GM19328 (cell line): ENCODE results near the gene UCHL5.
"Not testable (repeated sequence)": the region's sequence is repeated elsewhere in the genome, so short reads cannot be mapped to it uniquely, and the experiment has no call there.

Experiments
- ATAC-seq: cut with Tn5 transposase; IDR thresholded peaks from one replicate; pipeline ENCODE4 v1.9.1; 2021; ENCODE audit warnings: mild to moderate bottlenecking, moderate library complexity; ENCODE audit not compliant: unreplicated experiment

The UCHL5 gene

DNA sequence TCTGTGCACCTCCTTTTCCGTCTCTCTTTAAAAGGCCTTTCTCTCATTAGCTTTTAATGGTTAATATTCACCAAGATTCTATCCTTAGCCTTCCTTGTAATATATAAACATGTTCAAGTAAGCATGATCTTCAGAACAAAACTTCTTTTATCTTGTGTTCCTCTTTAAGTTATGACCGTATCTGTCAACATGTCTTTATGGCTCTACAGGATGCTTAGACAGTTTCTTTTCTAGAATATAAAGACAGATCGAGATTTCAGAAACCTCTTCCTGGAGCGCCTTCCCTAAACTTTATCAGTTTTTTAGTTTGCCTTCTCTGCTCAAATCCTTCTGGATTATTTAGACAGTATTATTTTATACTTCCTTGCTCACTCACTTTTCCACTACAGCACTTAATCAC is 7.4 kb upstream of the UCHL5 start:
- ATAC-seq = no peak

- no peak for ATAC-seq
These were observed 6.8 kb upstream of the UCHL5 start for GRCh38 chr1:193065954-193066353.

GRCh38 chr1:193062698-193063463 is 3.7 kb upstream of the UCHL5 start:
- no peak for ATAC-seq

DNA sequence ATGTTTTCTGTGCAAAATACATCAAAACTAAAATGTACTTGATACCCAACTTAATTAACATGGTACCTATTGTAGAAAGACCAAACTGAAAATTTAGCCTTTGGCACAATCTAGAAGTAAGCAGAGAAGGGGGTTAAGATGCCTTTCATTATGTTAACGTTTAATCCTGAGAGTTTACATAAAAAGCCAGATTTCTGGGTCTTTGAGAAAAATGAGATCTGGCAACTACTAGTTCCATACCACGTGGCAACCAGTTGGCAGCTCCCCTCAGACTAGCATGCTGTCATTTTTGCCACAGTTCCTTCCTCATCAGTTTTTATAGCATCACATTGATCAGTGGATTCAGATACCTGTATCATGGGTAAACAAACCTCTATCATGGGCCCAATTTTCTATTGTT is 1.8 kb upstream of the UCHL5 start:
- no peak for ATAC-seq

- ATAC-seq = no peak
These were observed 1.2 kb upstream of the UCHL5 start for GRCh38 chr1:193060406-193060805.

DNA sequence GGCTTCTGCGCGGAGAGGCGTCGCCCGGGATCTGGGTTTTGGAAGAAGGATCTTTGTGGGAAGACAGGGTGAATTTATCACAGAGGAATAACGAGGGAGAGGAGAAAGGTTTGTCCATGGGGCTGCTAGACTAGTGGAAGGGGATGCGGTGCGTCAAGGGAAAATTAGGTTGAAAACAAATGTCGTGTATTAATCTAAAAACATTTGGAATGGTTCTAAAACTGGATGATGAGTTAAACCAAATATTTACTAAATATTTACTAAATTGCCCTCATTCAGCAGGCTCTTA is 899 bp upstream of the UCHL5 start:
- no peak for ATAC-seq

DNA sequence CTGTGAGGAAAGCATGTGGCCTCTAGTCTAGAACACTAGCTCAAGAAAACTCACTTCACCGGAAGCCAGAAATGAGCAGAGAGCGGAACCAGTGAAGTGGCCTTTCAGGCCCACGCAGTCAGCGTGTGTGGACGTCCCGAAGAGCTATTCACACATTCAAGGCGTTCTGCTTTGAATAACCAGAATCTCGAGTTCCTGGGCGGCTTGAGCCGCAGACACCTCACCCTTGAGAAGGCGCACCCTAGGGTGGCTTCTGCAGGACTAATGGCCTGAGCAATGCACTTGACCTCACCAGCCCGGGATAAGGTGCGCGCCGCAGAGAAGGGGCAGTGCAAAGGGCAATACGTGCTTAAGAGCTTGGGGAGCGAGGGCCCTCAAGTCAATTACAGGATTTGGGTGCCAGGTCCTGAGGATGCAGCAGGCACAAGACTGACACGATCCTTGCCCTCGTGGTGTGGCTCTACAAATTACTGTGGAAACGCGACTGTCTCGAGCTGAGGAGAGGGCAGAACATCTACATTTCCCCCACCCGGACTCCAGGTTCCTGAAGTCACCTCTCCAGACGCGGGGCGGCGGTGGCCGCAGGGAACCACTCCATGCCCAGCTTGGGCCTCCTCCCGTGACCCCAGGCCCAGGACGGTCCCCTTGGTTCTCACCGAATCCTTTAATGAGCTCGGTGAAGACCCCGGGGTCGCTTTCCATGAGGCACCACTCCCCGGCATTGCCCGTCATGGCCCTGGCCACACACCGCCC is 455 bp downstream of the UCHL5 start:
- ATAC-seq = peak; percentile 50

DNA sequence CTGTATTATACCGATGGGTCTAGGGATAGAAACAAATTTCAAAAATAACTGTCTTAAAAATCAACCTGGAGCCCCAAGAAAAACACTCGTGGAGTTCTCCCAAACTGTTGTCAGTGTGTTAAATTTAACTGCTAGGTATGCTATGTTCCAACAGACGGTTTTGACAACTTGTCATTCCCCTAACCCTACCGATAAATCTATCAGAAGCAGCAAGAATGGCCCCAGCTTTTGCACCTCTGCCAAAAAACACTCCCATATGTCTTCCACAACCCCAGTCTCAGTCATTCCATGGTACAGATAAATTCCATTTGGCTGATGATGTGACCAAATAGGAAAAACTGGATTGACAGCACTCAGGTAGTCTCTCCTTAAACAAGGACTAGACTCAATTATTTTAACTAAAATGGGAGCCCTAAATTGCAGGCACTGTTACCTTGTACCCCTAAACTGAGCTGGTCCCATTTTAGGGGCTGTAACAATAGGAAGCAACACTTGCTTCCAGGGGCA is 4.9 kb downstream of the UCHL5 start:
- no peak for ATAC-seq

GRCh38 chr1:193048913-193049312 is 10.2 kb downstream of the UCHL5 start:
- not testable (repeated sequence) for ATAC-seq

- ATAC-seq = no peak
These were observed 16.1 kb downstream of the UCHL5 start for GRCh38 chr1:193042766-193043691.

DNA sequence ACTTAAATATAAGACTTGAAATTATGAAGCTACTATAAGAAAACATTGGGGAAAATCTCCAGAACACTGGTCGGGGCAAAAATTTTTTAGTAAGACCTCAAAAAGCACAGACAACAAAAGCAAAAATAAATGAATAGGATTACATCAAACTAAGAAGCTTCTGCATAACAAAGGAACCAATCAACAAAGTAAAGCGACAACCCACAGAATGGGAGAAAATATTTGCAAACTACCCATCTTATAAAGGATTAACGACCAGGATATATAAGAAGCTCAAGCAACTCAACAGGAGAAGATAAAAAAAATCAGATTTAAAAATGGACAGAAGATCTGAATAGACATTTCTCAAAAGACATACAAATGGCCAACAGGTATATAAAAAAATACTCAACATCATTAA is 19.1 kb downstream of the UCHL5 start:
- ATAC-seq = no peak

GRCh38 chr1:193036337-193037047 is 22.7 kb downstream of the UCHL5 start:
- ATAC-seq = no peak

GRCh38 chr1:193033610-193034009 is 25.6 kb downstream of the UCHL5 start:
- no peak for ATAC-seq

GRCh38 chr1:193032643-193033427 is 26.3 kb downstream of the UCHL5 start:
- not testable (repeated sequence) for ATAC-seq

GRCh38 chr1:193031431-193031830 is 27.7 kb downstream of the UCHL5 start:
- no peak for ATAC-seq

- no peak for ATAC-seq
These were observed 28.9 kb downstream of the UCHL5 start for GRCh38 chr1:193030280-193030679.

DNA sequence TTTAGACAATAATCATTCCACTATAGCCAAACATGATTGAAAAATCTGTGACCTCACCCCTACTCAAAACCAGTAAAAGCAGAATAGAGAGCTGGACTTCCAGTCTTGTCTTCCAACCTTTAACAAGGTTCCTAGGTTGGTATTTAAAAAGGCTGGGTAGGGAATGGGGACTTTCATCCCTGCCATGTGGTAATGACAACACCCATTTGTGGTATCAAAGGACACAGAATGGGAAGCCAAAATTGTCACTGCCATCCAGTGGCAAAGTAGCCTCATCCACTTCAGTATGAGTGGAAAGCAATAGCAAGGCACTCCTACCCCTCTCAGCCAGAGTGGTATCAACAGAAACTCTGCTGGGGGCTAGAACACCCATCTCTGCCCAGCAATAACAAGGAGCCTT is 33.9 kb downstream of the UCHL5 start:
- ATAC-seq = no peak

DNA sequence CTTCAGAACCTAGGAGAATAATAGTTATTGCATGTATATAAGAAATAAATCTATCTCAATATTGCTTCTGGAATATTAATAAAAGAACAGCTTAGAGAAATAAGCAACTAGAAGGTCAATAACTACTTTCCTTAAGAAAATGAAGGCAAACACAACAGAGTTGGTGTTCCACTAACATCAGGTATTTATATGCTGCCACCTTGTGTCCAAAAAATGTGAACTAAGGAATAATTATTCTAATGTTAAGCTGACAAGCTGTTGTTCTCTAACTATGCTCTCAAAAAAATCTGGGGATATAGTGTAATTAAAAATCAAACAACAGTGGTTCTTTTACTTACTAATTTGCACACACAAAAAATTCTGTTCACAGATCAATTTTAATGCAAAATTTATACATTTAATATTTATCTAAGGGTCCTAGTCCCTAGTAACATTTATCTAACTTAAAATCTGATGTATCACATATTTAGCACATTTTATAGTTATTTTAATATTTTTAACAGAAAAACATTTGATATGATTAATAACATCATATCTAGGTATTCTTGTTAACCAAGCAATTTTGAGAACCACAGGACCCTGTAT is 39.6 kb downstream of the UCHL5 start:
- no peak for ATAC-seq

DNA sequence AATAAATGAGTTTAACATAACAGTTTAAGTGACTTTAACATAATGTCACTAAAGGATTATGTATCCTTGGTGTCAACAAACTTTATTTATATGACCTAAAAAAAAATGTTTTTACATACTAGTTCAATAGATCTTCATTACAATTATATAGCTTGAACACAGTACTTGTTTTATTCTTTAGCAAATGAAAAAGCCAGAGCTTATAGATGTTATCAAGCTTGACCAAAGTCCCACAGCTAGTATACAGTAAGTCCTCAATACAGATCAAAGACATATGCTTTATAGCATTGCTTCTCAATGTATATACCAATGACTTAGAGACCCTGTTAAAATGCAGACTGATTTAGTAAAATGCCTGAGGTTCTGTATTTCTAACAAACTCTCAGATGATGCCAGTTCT is 42.4 kb downstream of the UCHL5 start:
- no peak for ATAC-seq

DNA sequence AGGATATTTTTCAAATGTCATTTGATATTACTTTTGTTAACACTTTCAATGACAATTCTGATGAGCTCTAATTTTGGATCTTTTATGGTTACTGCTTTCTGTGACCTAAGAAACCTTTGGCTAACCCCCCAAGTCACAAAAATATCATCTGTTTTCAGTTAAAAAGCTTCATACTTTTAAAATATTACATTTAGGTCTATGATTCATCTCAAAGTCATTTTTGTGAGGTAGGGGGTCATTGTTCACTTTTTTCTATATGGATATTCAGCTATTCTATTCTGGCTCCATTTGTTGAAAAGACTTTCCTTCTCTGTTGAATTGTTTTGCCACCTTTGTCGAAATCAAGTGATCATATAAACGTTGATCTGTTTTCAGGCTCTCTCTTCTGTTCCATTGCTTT is 44.8 kb downstream of the UCHL5 start:
- no peak for ATAC-seq
